Epidermal melanocyte (primary cell): ENCODE results near the gene COX6A2.
A peak's percentile ranks its signal among the peaks of the same experiment; 100 is the strongest.

ENCODE experiments used
- DNase-seq: peaks from one replicate; pipeline ENCODE4 v3.0.0; 2011; ENCODE audit warnings: low spot score; ENCODE audit not compliant: insufficient read length

COX6A2 gene

GRCh38 chr16:31428279-31428597 lies at the start of gene COX6A2:
Gene COX6A2 (minus strand): TSS chr16:31428360. CDS start chr16:31428325, 35 bp downstream.
- DNase-seq = no peak

DNA sequence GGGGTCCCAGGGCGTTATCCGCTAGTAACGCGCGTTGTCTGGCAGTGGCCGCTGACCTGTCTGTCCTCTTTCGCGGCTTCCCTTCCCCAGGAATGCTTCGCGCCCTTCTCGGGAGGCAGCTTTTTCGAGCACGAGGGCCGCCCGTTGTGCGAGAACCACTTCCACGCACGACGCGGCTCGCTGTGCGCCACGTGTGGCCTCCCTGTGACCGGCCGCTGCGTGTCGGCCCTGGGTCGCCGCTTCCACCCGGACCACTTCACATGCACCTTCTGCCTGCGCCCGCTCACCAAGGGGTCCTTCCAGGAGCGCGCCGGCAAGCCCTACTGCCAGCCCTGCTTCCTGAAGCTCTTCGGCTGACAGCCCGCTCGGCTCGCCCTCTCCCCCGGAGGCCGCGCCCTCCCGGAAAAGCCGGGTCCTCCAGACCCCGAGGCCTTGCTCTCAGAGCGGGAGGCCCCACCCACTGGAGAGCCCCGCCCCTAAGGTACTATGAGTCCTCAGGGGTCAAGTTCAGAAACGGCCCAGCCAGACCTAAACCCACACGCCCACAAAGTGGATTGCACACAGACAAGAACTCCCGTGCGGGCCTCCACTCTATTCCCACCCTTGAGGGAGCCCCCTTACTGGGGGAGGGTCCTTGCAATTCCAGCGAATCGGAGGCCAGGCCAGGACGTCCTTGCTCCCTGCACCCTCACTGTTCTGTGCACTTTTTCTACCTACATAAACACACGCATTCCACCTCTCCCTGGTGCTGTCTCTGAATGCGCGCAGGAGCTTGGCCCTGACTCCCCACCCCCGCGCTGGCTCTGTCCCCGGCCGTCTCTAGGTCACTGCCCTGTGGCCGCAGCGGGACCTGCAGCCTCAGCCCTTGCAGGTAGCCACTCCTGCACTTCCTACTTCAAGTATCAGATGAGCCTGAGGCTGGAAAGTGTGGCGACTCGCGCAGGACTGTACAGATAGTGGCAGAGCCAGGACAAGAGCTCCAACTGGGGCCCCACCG lies 49.4 kb upstream of the COX6A2 start:
- DNase-seq = no peak

- no peak for DNase-seq
Measured at GRCh38 chr16:31476303-31477219, 48.4 kb upstream of the COX6A2 start.

GRCh38 chr16:31475946-31476302 lies 47.8 kb upstream of the COX6A2 start:
- DNase-seq = no peak

DNA sequence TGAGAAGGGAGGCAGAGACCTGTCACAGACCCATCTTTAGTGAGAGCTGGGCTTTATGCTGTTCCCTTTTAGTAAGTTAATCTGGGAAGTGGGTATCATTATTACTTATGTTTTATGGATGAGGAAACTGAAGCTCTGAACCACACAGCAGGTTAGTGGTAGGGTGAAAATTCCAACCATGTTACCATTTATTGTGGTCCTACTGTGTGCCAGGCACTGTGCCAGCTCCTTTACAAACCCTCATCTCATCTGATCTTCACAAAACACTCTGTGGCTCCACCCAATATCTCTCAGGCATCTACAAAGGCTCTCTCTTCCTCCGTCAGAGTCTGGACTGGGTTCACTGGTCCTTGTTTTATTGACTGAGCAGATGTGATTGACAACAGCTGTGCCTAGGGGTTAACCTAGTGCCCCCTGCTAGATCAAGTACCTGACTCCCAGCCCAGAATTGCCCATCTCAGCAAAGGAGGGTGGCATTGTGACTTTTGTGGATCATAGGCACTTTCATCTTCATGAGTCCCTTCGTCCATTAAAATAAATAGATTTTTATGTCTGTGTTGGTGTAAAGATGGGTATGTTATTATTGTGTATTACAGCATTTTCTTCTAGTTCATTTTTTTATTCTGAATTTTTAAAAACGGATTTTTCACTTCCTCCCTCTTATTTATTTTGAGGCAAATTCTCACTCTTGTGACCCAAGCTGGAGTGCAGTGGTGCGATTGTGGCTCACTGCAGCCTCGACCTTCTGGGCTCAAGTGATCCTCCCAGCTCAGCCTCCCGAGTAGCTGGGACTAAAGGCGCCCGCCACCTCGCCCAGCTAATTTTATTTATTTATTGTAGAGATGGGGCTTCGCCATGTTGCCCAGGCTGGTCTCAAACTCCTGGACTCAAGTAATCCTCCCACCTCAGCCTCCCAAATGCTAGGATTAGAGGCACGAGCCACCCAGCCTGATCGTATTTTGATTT lies 46.9 kb upstream of the COX6A2 start:
- no peak for DNase-seq

DNA sequence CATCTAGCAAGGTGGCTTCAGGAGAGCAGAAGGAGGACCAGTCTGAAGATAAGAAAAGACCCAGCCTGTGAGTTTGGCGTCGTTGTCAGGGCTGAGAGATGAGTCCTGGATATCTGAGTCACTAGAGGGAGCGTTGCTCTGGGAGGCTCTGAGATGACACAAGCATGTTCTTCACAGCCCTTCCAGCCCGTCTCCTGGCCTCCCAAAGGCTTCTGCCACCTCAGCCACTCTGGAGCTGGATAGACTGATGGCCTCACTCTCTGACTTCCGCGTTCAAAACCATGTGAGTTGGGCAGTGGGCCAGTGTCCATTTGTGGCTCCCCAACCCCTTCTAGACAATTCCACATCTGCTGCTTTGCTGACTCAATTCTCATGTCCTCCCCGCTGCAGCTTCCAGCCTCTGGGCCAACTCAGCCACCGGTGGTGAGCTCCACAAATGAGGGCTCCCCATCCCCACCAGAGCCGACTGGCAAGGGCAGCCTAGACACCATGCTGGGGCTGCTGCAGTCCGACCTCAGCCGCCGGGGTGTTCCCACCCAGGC lies 46.1 kb upstream of the COX6A2 start:
- no peak for DNase-seq

DNA sequence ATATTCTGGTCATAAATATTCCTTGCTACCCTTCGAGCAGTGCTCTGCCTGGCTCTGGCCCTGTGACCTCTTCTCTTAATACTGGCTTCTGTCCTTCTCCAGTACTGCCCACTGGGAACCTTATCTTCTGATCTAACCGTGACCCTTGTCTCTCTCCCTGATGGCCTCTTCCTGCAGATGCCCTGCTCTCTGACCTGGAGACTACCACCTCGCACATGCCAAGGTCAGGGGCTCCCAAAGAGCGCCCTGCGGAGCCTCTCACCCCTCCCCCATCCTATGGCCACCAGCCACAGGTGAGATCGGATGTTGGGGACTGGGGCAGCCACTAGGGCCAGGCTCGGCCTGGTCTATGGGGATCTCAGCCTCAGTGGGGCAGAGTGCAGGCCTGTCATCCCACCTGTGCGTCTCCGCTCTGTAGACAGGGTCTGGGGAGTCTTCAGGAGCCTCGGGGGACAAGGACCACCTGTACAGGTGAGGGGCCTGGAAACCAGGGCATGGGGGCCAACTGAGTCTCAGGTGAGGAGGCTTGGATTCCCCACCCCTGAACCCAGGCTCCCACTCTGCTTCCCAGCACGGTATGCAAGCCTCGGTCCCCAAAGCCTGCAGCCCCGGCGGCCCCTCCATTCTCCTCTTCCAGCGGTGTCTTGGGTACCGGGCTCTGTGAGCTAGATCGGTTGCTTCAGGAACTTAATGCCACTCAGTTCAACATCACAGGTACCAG lies 45.3 kb upstream of the COX6A2 start:
- no peak for DNase-seq

DNA sequence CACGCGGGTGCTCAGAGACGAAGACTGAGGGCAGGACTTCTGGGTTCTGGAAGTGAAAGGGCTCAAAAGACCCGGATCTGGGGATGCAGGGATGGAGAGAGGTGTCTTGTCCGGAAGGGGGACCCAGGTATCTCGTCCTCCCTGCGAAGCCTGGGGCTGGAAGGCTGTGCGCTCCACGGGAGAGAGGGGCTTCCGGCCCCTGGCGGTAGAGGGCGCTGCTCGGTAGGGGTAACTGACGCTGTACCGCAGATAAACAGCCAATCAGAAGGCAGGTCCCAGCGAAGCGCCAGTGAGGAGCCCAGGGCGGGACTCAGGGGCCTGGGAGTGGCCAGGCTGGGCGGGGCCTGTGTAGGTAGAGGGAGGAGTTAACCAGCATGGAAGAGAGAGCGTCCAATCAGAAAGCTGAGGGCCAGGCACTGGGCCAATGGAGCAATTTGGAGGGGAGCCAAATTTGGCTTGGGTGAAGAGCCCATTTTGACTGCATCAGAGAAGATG lies 44.6 kb upstream of the COX6A2 start:
- peak; percentile 99 for DNase-seq

- peak; percentile 94 for DNase-seq
Measured at GRCh38 chr16:31471875-31472708, 43.9 kb upstream of the COX6A2 start, which contains the start of gene TGFB1I1. Gene TGFB1I1 (plus strand): TSS chr16:31472152. CDS start chr16:31472189, 37 bp downstream.

DNA sequence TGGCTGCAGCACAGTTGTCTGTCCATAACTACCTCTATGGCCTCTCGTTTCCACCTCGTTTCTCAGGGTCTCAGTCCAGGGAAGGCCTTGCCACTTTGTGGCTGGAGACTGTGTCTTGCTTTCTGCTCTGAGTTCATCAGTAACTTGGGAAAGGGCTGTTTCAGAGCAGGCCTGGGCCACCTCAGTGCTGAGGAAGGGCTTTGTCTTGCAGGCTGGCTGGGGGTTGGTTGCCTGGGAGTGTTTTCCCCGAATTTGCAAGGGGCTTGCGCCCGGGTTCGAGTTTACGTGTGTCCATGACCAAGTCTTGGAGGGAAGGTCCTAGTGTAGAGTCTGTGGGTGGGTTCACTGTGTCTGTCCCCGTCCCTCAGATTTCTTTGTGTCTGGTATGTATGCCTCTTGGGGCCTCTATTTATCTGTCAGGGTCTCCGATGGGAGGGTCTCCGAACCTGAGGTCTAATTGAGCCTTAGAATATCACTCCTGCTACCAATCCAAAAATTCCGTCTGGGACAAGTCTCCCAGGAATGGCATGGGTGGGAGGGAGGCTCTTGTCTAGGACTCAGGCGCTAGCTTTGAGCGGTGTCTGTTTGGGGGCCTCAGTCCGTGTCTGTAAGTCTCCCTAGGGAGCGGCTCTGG lies 43.2 kb upstream of the COX6A2 start:
- peak; percentile 26 for DNase-seq

- DNase-seq = peak; percentile 10
Measured at GRCh38 chr16:31470615-31471014, 42.5 kb upstream of the COX6A2 start.

DNA sequence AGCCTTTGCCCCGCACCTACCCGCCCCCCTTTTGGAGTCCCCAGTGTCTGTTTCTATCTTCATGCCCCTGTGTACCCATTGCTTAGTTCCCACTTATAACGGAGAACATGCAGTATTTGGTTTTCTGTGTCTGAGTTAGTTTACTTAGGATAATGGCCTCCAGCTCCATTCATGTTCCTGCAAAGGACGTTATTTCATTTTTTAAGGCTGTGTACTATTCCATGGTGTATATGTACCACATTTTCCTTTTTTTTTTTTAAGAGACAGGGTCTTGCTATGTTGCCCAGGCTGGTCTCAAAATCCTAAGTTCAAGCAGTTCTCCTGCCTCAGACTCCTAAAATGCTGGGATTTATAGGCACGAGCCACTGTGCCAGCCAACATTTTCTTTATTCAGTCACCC lies 39.7 kb upstream of the COX6A2 start:
- DNase-seq = no peak

DNA sequence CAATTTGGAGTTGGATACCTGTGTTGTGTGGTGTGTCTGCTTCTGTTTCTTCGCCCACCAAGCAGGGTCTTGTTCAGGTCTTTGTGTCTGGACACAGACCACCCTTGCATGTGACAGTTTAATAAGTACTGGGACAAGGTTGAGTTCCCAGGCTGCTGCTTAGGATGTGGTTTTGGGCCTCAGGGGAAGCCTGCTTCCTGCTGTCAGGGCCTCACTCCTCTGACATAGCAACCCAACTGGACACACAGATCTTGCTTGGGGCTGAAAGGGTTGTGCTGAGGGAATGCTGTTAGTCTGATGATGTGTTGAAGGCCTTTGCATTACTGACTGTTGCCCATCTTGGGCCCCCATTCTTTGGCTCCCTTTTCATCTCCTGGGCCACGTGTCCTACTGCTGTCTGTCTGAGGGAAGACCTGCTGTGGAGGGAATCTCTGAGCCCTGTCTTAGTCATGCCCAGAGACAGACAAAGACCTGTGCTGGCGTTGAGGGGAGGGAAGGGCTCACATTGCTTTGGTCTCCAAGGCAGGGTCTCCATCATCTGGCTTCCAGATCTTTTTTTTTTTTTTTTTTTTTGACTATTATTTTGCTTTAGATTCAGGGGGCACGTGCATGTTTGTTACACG lies 39.1 kb upstream of the COX6A2 start:
- DNase-seq = peak; percentile 15

DNA sequence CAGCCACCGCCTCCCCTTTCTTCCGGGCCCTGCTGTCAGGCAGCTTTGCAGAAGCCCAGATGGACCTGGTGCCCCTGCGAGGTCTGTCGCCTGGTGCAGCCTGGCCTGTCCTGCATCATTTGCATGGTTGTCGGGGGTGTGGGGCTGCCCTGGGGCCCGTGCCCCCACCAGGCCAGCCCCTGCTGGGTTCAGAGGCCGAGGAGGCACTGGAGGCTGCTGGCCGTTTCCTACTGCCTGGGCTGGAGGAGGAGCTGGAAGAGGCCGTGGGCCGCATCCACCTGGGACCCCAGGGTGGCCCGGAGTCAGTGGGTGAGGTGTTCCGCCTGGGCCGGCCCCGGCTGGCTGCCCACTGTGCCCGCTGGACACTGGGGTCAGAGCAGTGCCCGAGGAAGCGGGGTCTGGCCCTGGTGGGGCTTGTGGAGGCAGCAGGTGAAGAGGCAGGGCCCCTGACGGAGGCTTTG lies 38.3 kb upstream of the COX6A2 start:
- DNase-seq = peak; percentile 12

GRCh38 chr16:31465788-31466370 lies 37.7 kb upstream of the COX6A2 start:
- no peak for DNase-seq

- DNase-seq = peak; percentile 4
Measured at GRCh38 chr16:31464781-31465260, 36.7 kb upstream of the COX6A2 start.

DNA sequence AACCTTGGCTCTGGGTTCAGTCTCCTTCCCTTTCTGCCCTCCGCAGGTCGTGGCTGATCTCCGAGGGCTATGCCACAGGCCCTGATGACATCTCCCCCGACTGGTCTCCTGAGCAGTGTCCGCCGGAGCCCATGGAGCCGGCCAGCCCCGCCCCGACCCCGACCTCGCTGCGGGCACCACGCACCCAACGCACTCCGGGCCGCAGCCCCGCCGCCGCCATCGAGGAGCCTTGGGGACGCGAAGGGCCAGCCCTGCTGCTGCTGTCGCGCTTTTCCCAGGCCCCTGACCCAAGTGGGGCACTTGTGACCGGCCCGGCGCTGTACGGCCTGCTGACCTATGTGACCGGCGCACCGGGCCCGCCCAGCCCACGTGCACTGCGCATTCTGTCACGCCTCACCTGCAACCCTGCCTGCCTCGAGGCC lies 36.2 kb upstream of the COX6A2 start:
- no peak for DNase-seq
